Measurements from ENCODE around the gene LRSAM1.

GRCh38 chr9:127452691-127453090 is 1.4 kb downstream of the LRSAM1 start:
- TF ChIP-seq CTCF (IDR thresholded peaks at IDR 0.05), result no peak
- no peak for TF ChIP-seq EP300 (IDR thresholded peaks at IDR 0.05)
- no peak for TF ChIP-seq POLR2A (IDR thresholded peaks at IDR 0.05)
- TF ChIP-seq POLR2AphosphoS5 (IDR thresholded peaks at IDR 0.05), result no peak

Measured in upper lobe of left lung (tissue), 4 donors.